Memory B cell (primary cell): ENCODE measurements around the gene CNTN4.
A peak's percentile ranks its signal among the peaks of the same experiment; 100 is the strongest.

ENCODE experiments used
- ATAC-seq: fragments of 150-1000 bp; cut with Tn5 transposase; 2 replicates; pipeline ENCODE4 v1.10.0; 2021; ENCODE audit warnings: low read depth, mild to moderate bottlenecking, moderate library complexity
- DNase-seq, 2 donors: peaks; one replicate each; pipeline ENCODE4 v3.0.0; 2022; ENCODE audit warnings: low spot score in 2 of 2
- H3K27ac Mint-ChIP-seq: one replicate; pipeline ENCODE4 v1.8.0; 2022; ENCODE audit warnings: mild to moderate bottlenecking, moderate library complexity, mixed read lengths
- H3K27me3 Mint-ChIP-seq: one replicate; pipeline ENCODE4 v1.8.0; 2022; ENCODE audit warnings: mixed read lengths
- H3K36me3 Mint-ChIP-seq: one replicate; pipeline ENCODE4 v1.8.0; 2022; ENCODE audit warnings: mild to moderate bottlenecking, mixed read lengths
- H3K4me1 Mint-ChIP-seq: one replicate; pipeline ENCODE4 v1.8.0; 2022; ENCODE audit warnings: mixed read lengths
- H3K4me3 Mint-ChIP-seq: one replicate; pipeline ENCODE4 v1.8.0; 2022; ENCODE audit warnings: mild to moderate bottlenecking, moderate library complexity, mixed read lengths
- H3K9me3 Mint-ChIP-seq: one replicate; pipeline ENCODE4 v1.8.0; 2022; ENCODE audit warnings: mixed read lengths

Gene CNTN4

DNA sequence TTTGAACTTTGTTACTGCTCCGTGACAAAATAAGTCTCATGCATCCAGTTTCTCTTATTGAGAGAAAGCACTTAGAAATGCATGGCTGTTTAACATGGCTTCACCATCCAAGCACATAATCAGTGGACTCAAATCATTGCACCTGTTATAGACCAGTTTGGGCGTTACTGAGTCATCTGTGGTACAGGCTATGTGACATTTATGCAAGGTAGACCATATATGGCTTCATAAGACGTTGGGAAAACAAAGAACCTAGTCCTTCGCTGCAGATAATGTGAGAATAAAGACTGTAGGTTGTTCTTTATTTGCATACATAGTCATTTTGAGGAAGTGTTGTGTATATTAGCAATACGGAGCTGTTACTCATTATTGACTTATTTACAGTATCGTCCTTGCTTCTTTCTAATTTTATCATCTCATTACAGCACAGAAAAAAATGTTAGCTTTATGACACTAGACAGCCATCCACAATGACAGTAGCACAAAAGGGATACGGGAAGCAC lies 636.8 kb downstream of the CNTN4 start:
- no peak overlapping the region for H3K27ac Mint-ChIP-seq
- DNase-seq (no peak), ATAC-seq (no peak)
- no peak overlapping the region for H3K4me3 Mint-ChIP-seq
- no peaks in the 10 kb centered on the region for H3K36me3 Mint-ChIP-seq
- H3K27me3 Mint-ChIP-seq = peaks cover 2% of the 10 kb centered on the region
- no peaks in the 10 kb centered on the region for H3K4me1 Mint-ChIP-seq
- H3K9me3 Mint-ChIP-seq = peaks cover 1% of the 10 kb centered on the region

DNA sequence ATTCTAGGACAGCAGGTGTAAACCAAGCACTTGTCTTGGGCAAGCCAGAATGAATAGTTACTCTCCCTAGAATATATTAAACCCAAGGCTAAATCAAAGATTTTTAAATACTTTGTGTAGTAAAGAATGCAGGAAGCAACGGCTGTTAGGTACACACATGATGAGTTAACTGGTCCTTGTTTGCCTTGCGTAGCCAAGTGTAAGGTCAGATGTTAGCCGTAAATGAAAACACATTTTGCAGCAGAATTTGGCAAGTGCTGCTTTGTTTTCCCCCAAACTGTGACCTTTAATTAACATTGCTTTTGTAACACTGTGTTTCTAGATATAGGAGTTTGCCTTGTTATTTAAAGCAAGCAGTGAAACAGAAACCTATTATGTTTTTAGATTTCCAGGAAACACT lies 642.9 kb downstream of the CNTN4 start:
- no peaks in the 10 kb centered on the region for H3K9me3 Mint-ChIP-seq
- H3K4me3 Mint-ChIP-seq = no peak overlapping the region
- no peaks in the 10 kb centered on the region for H3K36me3 Mint-ChIP-seq
- H3K27me3 Mint-ChIP-seq = no peaks in the 10 kb centered on the region
- ATAC-seq (no peak), DNase-seq (no peak)
- no peak overlapping the region for H3K27ac Mint-ChIP-seq
- no peaks in the 10 kb centered on the region for H3K4me1 Mint-ChIP-seq

DNA sequence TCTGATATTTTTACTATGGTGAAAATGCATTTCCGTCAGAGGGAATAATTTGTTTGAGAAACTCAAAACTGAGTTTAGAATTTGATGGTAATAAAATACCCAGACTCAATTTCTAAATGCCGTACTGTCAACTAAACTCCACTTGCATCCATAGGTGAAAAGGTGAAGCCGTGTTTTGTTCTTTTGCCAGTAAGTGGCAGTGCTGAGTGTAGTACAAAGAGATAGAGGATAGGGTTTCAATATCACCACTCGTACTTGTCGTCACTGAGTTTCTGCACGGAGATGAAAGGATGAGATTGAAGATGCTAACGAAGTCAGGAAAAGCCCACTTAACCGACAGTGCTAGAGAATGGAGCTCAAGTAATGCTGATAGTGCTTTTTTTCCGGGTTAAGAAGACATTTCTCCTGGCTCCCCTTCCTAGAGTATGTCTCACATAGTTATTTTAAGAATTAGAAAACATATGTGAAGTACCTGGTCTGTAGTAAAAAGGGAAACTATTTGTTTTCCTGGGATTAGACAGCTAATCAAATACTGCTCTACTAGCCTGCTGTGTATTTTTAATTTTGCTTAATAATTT lies 666.4 kb downstream of the CNTN4 start:
- Mint-ChIP-seq H3K4me3 (no peak overlapping the region), H3K36me3 (no peaks in the 10 kb centered on the region), H3K27me3 (peaks cover 3% of the 10 kb centered on the region), H3K27ac (no peak overlapping the region), H3K4me1 (no peaks in the 10 kb centered on the region), H3K9me3 (no peaks in the 10 kb centered on the region)
- DNase-seq (no peak), ATAC-seq (peak; percentile 24)

DNA sequence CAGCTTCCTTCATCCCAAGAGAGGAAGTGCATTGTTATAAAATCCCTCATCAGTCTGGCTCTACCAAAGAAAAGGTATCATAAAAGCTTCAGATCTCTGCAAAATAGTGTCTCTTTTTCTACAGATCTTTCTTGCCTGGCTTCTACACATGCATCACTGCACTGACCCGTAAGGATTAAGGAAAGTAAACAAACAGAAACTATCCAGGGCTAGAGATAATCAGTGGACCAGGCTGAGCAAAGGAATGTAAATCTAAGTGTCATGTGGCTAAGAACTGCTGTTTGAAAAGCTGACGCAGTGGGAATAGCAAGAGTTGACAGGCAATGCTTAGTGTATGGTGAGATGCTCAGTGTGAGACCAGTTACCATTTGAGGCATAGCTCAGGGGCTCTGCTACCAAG lies 671.8 kb downstream of the CNTN4 start:
- ATAC-seq (no peak), DNase-seq (no peak)
- Mint-ChIP-seq H3K27ac (no peak overlapping the region), H3K36me3 (no peaks in the 10 kb centered on the region), H3K4me1 (no peaks in the 10 kb centered on the region), H3K27me3 (peaks cover 5% of the 10 kb centered on the region), H3K4me3 (no peak overlapping the region), H3K9me3 (peaks cover 6% of the 10 kb centered on the region)

DNA sequence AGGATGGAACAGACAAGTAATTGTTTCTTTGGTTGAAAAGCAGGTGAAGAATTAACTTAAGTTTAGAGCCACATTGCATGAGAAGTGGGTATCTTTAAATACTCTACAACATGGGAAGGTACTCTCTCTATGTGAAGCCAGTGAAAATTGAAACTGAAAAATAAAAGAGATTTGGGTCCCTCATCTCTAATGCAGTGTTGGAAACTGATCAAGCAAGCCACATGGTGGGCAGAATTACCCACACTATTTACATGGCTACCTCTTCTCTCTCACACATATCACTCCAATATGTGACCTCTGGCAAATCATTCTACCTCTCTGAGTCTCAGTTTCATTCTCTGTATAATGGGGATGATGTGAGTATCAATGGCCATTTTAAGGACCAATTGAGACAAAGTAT lies 672.5 kb downstream of the CNTN4 start:
- no peaks in the 10 kb centered on the region for H3K36me3 Mint-ChIP-seq
- H3K9me3 Mint-ChIP-seq = peaks cover 6% of the 10 kb centered on the region
- no peak overlapping the region for H3K4me3 Mint-ChIP-seq
- no peak overlapping the region for H3K27ac Mint-ChIP-seq
- H3K4me1 Mint-ChIP-seq = no peaks in the 10 kb centered on the region
- no peak for ATAC-seq
- no peak for DNase-seq
- peaks cover 4% of the 10 kb centered on the region for H3K27me3 Mint-ChIP-seq

DNA sequence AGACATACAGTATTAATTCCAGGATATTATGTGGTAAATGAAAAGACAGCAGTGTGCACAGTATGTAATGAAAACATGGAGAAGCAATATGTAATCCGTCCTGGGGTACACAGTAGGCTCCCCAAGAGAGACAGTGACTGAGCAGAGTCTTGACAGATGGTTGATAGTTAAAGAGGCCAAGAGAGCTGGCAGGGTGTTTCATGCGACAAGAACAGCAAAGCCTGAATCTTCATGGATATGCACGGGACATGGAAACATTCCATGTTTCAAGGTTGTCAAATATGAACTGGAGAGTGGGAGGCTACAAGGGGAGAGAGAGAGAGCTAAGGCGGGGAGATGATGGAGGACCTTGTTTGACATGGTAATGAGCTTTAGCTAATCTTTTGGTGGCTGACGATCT lies 673.1 kb downstream of the CNTN4 start:
- Mint-ChIP-seq H3K9me3 (peaks cover 6% of the 10 kb centered on the region), H3K4me3 (no peak overlapping the region), H3K27ac (no peak overlapping the region), H3K27me3 (peaks cover 2% of the 10 kb centered on the region), H3K4me1 (no peaks in the 10 kb centered on the region), H3K36me3 (no peaks in the 10 kb centered on the region)
- DNase-seq (no peak), ATAC-seq (no peak)

DNA sequence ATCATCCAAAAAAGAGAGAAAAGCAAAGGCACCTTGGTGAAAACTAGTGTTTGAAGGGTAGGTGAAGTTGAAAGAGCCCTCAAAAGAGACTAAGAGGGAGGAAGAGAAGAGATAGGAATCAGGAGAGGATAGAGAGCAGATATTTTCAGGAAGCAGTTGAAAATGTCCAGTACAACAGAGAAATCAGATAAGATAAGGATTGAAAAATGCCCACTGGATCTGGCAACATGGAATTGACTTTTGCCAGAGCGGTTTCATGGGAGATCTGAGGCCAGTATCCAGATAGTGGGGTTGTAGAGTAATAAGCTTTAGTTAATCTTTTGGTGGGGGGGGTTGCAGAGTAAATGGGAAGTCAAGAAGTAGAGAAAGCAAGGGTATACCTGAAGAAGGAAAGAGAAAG lies 674.1 kb downstream of the CNTN4 start:
- DNase-seq (no peak), ATAC-seq (no peak)
- Mint-ChIP-seq H3K27me3 (peaks cover 2% of the 10 kb centered on the region), H3K9me3 (peaks cover 6% of the 10 kb centered on the region), H3K4me3 (no peak overlapping the region), H3K4me1 (no peaks in the 10 kb centered on the region), H3K36me3 (no peaks in the 10 kb centered on the region), H3K27ac (no peak overlapping the region)

DNA sequence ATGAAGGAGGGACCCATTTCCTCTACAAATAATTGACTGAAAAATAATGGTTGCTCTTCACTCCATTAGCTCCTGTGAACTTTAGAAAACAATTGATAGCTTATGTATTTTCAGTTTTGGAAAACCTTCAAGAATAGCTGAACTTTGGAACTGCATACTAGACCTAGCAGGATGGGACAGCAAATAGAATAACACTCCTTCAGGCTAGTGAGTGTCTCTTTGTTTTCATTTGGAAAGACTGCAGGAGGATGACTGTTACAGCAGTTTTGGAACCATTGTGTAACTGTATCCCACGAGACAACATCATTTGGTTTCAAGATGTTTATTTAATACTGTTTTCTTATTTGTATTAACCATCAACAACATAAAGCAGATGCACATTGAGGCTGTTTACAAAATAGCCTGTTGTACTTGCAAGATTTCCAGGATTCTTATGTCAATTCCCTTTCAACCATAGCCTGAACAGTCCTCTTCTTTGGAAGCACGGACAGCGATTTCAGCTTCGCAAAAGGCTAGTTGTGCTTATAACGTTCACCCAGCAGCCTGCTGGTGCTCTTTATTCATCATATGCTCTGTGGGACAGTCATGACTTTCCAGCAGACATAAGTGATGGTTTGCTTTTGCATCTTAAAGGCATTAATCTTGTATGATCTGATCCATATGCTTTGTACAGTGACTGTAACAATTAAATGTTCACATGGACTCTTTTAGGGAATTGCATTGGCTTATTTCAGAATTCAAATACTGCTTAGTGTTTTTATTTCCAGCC lies 676.0 kb downstream of the CNTN4 start:
- Mint-ChIP-seq H3K36me3 (no peaks in the 10 kb centered on the region), H3K4me3 (no peak overlapping the region), H3K27me3 (peaks cover 2% of the 10 kb centered on the region), H3K9me3 (peaks cover 6% of the 10 kb centered on the region), H3K27ac (no peak overlapping the region), H3K4me1 (no peaks in the 10 kb centered on the region)
- ATAC-seq = no peak
- no peak for DNase-seq

DNA sequence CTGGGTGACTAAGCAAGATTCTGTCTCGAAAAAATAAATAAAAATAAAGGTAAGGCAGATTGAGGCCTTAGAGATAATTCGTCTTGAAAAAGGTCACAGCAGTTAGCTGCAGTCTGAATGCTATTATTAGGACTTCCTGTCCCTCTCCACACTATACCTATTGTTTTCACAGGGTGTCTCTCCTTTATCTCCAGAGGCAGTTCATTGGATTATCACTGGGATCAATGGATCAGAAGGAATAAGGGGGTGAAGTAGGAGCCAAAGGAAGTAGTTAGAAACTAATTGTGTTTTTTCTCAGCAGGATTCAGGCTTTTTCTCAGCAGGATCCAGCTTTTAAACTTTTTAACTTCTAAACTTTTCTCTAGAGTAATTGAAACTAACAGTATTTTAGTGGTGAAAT lies 684.6 kb downstream of the CNTN4 start:
- no peaks in the 10 kb centered on the region for H3K4me1 Mint-ChIP-seq
- no peaks in the 10 kb centered on the region for H3K27me3 Mint-ChIP-seq
- no peaks in the 10 kb centered on the region for H3K9me3 Mint-ChIP-seq
- ATAC-seq (no peak), DNase-seq (no peak)
- H3K27ac Mint-ChIP-seq = no peak overlapping the region
- H3K4me3 Mint-ChIP-seq = no peak overlapping the region
- no peaks in the 10 kb centered on the region for H3K36me3 Mint-ChIP-seq

DNA sequence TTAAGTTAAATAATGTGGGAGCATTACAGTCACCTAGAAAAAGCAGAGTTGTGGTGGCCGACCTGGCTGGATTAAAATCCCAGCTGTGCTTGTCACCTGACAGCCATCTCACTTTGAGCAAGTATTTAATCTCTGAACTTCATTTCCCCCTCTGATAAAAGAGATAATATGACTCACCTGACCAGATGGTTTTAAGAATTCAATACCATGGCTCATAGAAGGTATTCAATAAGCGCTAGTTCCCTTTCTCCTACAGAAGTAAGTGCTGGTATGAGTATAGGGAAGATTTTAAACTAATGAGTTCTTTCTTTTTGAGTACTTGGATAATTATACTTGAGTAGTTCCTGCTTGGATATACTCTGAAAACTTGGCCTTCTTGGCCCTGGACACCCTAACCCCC lies 686.0 kb downstream of the CNTN4 start:
- Mint-ChIP-seq H3K9me3 (no peaks in the 10 kb centered on the region), H3K27me3 (no peaks in the 10 kb centered on the region), H3K36me3 (no peaks in the 10 kb centered on the region), H3K4me1 (no peaks in the 10 kb centered on the region), H3K27ac (no peak overlapping the region), H3K4me3 (no peak overlapping the region)
- DNase-seq = no peak
- ATAC-seq = no peak

DNA sequence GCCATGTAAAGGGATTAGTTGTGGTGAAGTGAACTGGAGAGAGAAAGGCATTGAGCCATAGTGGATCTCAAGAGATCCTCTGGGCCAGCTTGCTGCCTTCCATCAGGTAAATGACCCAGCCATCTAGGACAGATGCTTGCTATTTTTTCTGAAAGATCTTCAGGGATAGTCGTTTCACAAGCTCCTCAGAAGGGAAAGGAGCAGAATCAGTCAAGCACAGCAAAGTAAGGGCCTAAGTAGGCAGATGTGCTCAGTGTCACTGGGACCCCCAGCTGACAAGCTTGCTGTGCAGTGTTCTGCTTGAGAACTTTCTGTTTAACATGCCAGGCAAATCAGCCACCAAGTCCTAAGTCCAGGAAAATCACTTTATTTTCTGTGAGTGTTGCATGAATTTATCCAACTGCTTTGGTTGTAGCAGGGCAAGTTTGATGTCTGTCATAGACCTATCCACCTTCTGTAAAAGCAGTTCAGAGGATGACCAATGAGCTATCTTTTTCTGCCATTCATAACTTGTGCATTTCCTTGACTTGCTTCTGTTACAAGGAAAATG lies 691.7 kb downstream of the CNTN4 start:
- no peaks in the 10 kb centered on the region for H3K36me3 Mint-ChIP-seq
- DNase-seq (no peak), ATAC-seq (no peak)
- no peaks in the 10 kb centered on the region for H3K9me3 Mint-ChIP-seq
- H3K27me3 Mint-ChIP-seq = no peaks in the 10 kb centered on the region
- H3K27ac Mint-ChIP-seq = no peak overlapping the region
- H3K4me1 Mint-ChIP-seq = no peaks in the 10 kb centered on the region
- no peak overlapping the region for H3K4me3 Mint-ChIP-seq

DNA sequence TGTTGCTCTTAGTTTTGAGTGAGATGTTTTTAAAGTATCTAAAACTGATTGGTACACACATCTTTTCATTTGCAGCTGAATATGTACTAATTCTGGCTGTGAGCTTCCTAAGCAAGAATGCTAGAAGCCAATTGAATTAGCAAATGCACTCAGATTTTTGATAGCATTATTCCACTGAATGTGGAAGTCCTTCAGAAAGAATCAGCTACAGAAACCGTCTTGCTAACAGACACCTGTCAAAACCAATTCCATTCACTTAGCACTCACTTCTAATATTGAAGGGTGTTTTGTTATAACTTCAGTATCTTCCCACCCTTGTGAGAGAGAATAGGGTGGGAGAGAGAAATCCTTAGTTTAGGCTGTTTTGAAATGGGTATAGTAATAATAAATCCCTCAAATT lies 693.8 kb downstream of the CNTN4 start:
- Mint-ChIP-seq H3K9me3 (no peaks in the 10 kb centered on the region), H3K4me3 (no peak overlapping the region), H3K27me3 (no peaks in the 10 kb centered on the region), H3K27ac (no peak overlapping the region), H3K36me3 (no peaks in the 10 kb centered on the region), H3K4me1 (no peaks in the 10 kb centered on the region)
- ATAC-seq (no peak), DNase-seq (no peak)

DNA sequence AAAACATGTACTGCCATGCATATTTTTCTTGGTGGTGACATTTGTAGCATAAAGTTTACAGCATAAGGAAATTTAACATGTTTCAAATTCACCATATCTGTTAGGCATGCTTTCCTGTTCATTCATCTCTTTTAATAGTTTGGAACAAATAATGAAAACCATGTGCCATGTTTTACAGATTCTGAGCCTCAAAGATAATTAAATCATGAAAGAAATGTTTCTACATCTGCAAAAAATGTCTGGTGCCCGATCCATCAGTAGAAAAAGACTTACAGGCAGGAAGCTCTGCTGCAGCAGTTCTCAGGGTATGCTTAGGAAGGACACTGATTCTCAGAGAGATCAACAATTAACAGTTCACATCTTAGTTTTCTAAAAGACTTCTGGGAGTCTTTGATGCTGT lies 695.3 kb downstream of the CNTN4 start:
- ATAC-seq (no peak), DNase-seq (no peak)
- H3K27ac Mint-ChIP-seq = no peak overlapping the region
- no peaks in the 10 kb centered on the region for H3K36me3 Mint-ChIP-seq
- H3K4me3 Mint-ChIP-seq = no peak overlapping the region
- no peaks in the 10 kb centered on the region for H3K27me3 Mint-ChIP-seq
- H3K4me1 Mint-ChIP-seq = no peaks in the 10 kb centered on the region
- H3K9me3 Mint-ChIP-seq = peaks cover 2% of the 10 kb centered on the region

DNA sequence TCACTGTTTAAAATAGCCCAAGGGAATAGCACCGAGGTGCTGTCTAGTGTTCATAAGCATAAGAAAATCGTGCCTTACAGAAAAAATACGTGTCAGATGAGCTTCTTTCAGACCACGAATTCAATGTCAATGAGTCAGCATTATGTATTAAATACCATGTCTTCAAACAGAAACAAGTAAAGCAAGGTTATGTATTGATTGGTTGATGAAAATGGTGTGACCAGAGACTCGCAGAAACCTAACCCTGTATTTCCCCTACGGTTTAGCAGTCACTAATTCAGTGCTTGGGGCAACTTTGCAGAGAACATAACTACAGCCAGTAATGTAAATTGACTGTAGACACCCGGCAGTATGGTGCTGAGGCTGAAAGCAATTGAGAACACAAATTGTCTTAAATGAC lies 703.8 kb downstream of the CNTN4 start:
- Mint-ChIP-seq H3K27ac (no peak overlapping the region), H3K4me3 (no peak overlapping the region), H3K27me3 (peaks cover 5% of the 10 kb centered on the region), H3K9me3 (peaks cover 2% of the 10 kb centered on the region), H3K36me3 (no peaks in the 10 kb centered on the region), H3K4me1 (no peaks in the 10 kb centered on the region)
- no peak for DNase-seq
- no peak for ATAC-seq

DNA sequence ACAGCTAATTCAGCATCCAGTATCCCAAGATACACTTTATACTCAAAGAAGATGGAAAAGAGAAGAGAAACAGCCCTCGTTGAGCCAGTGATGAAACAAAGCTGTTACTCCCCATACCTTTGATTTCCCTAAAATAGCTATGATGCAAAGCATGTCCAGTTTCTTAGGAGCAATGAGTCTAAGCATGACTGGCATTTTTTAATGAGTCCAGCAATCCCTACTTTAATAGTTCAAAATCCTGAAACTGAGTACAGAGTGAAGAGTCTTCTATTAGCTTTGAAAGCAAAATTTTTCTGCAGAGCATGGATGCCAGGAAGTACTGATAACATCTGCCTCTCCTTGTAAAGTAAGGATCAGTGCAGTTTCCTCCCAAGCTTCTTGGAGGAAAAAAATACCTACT lies 708.8 kb downstream of the CNTN4 start:
- H3K4me1 Mint-ChIP-seq = no peaks in the 10 kb centered on the region
- H3K4me3 Mint-ChIP-seq = no peak overlapping the region
- no peak overlapping the region for H3K27ac Mint-ChIP-seq
- no peaks in the 10 kb centered on the region for H3K36me3 Mint-ChIP-seq
- no peaks in the 10 kb centered on the region for H3K9me3 Mint-ChIP-seq
- ATAC-seq = no peak
- no peak for DNase-seq
- peaks cover 3% of the 10 kb centered on the region for H3K27me3 Mint-ChIP-seq
